ENCODE data around the gene LMBR1. TPM values are rescaled to one million over a fixed set of nuclear protein-coding genes. Genes with fewer than 3 reads are reported as not detected.

The LMBR1 gene
- total and polyA plus RNA-seq, 2 experiments from 2014 or later: 37.2 to 53.1 TPM

DNA sequence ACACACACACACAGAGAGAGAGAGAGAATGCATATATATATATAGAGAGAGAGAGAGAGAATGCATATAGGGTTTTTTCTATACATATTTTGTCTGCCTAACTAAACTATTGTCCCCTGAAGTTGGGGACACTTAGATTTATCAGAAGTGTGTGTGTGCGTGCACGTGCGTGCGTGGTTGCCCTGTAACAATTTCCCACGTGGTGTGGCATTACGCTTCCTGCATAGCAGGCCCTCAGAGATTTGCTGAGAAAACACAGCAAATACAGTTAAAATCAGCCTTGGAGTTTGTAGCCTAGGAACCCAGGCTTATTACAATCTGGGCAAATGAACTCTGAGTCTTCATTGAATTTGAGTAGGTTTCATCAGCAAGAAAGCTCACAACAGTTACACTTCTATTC lies 237.7 kb downstream of the LMBR1 start:
- WGBS (ENCODE audit: low lambda C conversion rate, missing lambda C conversion rate): 95% methylated on average over 6 of the region's 6 CpGs

DNA sequence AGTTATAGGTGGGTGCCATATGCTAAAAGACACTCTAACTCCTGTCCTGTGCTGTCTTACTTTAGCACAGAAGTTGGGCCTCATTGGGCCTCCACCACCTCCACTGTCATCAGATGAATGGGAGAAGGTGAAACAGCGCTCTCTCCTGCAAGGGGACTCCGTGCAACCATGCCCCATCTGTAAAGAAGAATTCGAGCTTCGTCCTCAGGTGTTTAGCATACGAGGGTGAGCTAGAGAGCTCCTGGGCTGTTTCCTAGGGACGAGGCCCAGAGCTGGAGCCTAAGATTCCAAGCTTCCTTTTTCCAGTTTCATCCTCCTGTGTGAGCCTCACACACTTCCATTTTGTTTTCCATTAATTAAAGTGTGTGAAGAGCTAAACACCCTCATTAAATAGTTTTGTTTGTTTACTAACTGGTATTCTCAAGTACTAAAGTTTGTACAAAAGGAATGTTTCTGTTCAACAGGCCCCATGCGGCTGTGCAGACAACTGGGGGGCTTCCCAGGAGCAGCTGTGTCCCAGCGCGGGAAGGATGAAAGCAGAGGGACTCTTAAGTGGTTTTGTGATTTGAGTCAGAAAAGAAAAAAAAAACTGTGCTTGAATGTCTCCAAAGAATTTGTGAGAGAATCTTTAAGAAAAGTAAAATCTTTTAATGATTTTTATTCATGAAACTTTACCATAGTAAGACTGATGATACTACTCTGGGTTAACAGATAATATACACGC lies 238.3 kb downstream of the LMBR1 start:
- no peak for DNase-seq (ENCODE audit: low spot score)
- Histone ChIP-seq H3K4me2 (no peak overlapping the region), H3K4me3 (no peak overlapping the region), H3K27me3 (no peaks in the 10 kb centered on the region), H3K9me3 (ENCODE audit: low read depth) (no peaks in the 10 kb centered on the region), H4K20me1 (ENCODE audit: insufficient read depth, poor library complexity, severe bottlenecking) (no peaks in the 10 kb centered on the region), H3K27ac (no peak overlapping the region), H3K79me2 (no peaks in the 10 kb centered on the region), H2AFZ (no peak overlapping the region), H3K4me1 (ENCODE audit: insufficient read depth) (no peaks in the 10 kb centered on the region), H3K36me3 (replicated peaks; ENCODE audit: insufficient read depth, low read depth) (no peaks in the 10 kb centered on the region), H3K9me2 (replicated peaks; ENCODE audit: insufficient read depth) (no peaks in the 10 kb centered on the region)
- 86% methylated on average over 10 of the region's 10 CpGs for WGBS (ENCODE audit: low lambda C conversion rate, missing lambda C conversion rate)
- TF ChIP-seq EZH2phosphoT487 (IDR thresholded peaks at IDR 0.05; ENCODE audit: low read depth, severe bottlenecking, unreplicated experiment) (no peak), EZH2 (IDR thresholded peaks at IDR 0.05; ENCODE audit: borderline replicate concordance) (no peak)
- TF ChIP-seq, protein P1, sequence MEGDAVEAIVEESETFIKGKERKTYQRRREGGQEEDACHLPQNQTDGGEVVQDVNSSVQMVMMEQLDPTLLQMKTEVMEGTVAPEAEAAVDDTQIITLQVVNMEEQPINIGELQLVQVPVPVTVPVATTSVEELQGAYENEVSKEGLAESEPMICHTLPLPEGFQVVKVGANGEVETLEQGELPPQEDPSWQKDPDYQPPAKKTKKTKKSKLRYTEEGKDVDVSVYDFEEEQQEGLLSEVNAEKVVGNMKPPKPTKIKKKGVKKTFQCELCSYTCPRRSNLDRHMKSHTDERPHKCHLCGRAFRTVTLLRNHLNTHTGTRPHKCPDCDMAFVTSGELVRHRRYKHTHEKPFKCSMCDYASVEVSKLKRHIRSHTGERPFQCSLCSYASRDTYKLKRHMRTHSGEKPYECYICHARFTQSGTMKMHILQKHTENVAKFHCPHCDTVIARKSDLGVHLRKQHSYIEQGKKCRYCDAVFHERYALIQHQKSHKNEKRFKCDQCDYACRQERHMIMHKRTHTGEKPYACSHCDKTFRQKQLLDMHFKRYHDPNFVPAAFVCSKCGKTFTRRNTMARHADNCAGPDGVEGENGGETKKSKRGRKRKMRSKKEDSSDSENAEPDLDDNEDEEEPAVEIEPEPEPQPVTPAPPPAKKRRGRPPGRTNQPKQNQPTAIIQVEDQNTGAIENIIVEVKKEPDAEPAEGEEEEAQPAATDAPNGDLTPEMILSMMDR (IDR thresholded peaks at IDR 0.05; ENCODE audit: poor library complexity): no peak

More for the DNA sequence above, 237.7 kb downstream of the LMBR1 start:
- Histone ChIP-seq H3K4me1 (ENCODE audit: insufficient read depth) (no peaks in the 10 kb centered on the region), H4K20me1 (ENCODE audit: insufficient read depth, poor library complexity, severe bottlenecking) (no peaks in the 10 kb centered on the region), H3K9me2 (replicated peaks; ENCODE audit: insufficient read depth) (no peaks in the 10 kb centered on the region), H2AFZ (no peak overlapping the region), H3K4me3 (no peak overlapping the region), H3K9me3 (ENCODE audit: low read depth) (no peaks in the 10 kb centered on the region), H3K36me3 (replicated peaks; ENCODE audit: insufficient read depth, low read depth) (no peaks in the 10 kb centered on the region), H3K79me2 (no peaks in the 10 kb centered on the region), H3K4me2 (no peak overlapping the region), H3K27ac (no peak overlapping the region), H3K27me3 (no peaks in the 10 kb centered on the region)
- TF ChIP-seq EZH2 (IDR thresholded peaks at IDR 0.05; ENCODE audit: borderline replicate concordance) (no peak), EZH2phosphoT487 (IDR thresholded peaks at IDR 0.05; ENCODE audit: low read depth, severe bottlenecking, unreplicated experiment) (no peak)
- TF ChIP-seq, protein P1 (IDR thresholded peaks at IDR 0.05; ENCODE audit: poor library complexity): no peak
- DNase-seq (ENCODE audit: low spot score): no peak

DNA sequence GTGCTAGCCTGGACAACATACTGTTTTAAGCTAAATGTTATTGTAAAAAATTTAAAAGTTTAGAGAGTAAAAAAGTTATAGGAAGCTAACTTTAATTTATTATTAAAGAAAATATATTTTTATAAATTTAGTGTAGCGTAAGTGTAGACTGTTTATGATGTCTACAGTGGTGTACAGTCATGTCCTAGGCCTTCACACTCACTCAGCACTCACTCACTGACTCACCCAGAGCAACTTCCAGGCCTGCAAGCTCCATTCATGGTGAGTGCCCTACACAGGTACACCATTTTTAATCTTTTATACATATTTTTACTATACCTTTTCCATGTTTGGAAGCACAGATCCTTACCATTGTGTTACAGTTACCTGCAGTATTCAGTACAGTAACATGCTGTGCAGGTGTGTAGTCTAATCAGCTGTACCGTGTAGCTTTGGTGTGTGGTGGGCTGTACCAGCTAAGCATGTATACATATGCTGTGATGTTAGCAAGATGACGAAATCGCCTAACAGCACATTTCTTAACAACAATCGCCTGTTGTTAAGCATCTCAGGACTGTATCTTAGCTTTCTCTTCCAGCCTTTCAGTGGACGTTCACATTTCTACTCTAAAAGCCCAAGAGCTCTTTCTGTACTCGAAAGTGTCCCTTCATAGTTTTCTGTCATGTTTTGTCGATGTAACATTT lies 240.0 kb downstream of the LMBR1 start:
- no peaks in the 10 kb centered on the region for H3K79me2 ChIP-seq
- 93% methylated on average over 8 of the region's 8 CpGs for WGBS (ENCODE audit: low lambda C conversion rate, missing lambda C conversion rate)

DNA sequence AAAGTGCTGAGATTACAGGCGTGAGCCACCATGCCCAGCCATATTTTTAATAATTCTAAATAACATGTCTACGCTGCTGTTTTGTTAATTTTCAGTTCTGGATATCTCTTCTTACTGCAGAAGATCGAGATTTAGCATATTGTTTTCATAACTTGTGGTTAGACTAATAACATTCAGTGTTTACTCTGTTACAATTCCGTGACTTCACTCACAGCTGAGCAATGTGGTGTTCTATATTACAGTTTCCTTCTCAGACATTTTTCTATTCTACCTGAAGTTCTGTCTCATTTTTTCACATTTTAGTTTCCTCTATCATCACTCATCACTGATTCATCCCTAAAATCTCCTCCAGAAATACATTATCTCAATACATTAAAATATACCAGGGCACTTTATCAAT lies 241.5 kb downstream of the LMBR1 start:
- WGBS (ENCODE audit: low lambda C conversion rate, missing lambda C conversion rate): 95% methylated on average over 4 of the region's 4 CpGs
- Histone ChIP-seq H3K27ac (no peak overlapping the region), H3K27me3 (no peaks in the 10 kb centered on the region), H3K4me1 (ENCODE audit: insufficient read depth) (no peaks in the 10 kb centered on the region), H3K4me2 (no peak overlapping the region), H3K79me2 (no peaks in the 10 kb centered on the region), H3K9me3 (ENCODE audit: low read depth) (no peaks in the 10 kb centered on the region), H3K9me2 (replicated peaks; ENCODE audit: insufficient read depth) (no peaks in the 10 kb centered on the region), H3K36me3 (replicated peaks; ENCODE audit: insufficient read depth, low read depth) (no peaks in the 10 kb centered on the region), H2AFZ (no peak overlapping the region), H3K4me3 (no peak overlapping the region), H4K20me1 (ENCODE audit: insufficient read depth, poor library complexity, severe bottlenecking) (no peaks in the 10 kb centered on the region)
- DNase-seq (ENCODE audit: low spot score): no peak
- TF ChIP-seq EZH2phosphoT487 (IDR thresholded peaks at IDR 0.05; ENCODE audit: low read depth, severe bottlenecking, unreplicated experiment): no peak
- no peak for TF ChIP-seq EZH2 (IDR thresholded peaks at IDR 0.05; ENCODE audit: borderline replicate concordance)
- TF ChIP-seq, protein P1 (IDR thresholded peaks at IDR 0.05; ENCODE audit: poor library complexity): no peak

More for the DNA sequence above, 240.0 kb downstream of the LMBR1 start:
- Histone ChIP-seq H3K9me3 (ENCODE audit: low read depth) (no peaks in the 10 kb centered on the region), H3K4me3 (no peak overlapping the region), H3K9me2 (replicated peaks; ENCODE audit: insufficient read depth) (no peaks in the 10 kb centered on the region), H3K4me1 (ENCODE audit: insufficient read depth) (no peaks in the 10 kb centered on the region), H2AFZ (no peak overlapping the region), H3K27ac (no peak overlapping the region), H3K27me3 (no peaks in the 10 kb centered on the region), H3K36me3 (replicated peaks; ENCODE audit: insufficient read depth, low read depth) (no peaks in the 10 kb centered on the region), H4K20me1 (ENCODE audit: insufficient read depth, poor library complexity, severe bottlenecking) (no peaks in the 10 kb centered on the region), H3K4me2 (no peak overlapping the region)
- no peak for TF ChIP-seq EZH2phosphoT487 (IDR thresholded peaks at IDR 0.05; ENCODE audit: low read depth, severe bottlenecking, unreplicated experiment)
- no peak for DNase-seq (ENCODE audit: low spot score)
